AG10803 (cell line): ENCODE results near the gene ARHGDIA.

Source experiments
- DNase-seq: peaks from one replicate; pipeline ENCODE4 v3.0.0; 2010; ENCODE audit warnings: low read depth
- H3K4me3 ChIP-seq: 2 replicates; pipeline ENCODE4 v1.5.1; 2011; ENCODE audit warnings: mild to moderate bottlenecking, low read length, control low read depth
- CTCF ChIP-seq: conservative IDR thresholded peaks from 2 replicates; pipeline ENCODE4 v1.5.1; 2011; ENCODE audit warnings: mild to moderate bottlenecking, low read length, control low read depth, inconsistent platforms

ARHGDIA gene

GRCh38 chr17:81913394-81914102 is 42.4 kb upstream of the ARHGDIA start:
- H3K4me3 ChIP-seq, result no peak overlapping the region
- TF ChIP-seq CTCF, result no peak
- DNase-seq, result no peak

- no peak for TF ChIP-seq CTCF
- H3K4me3 ChIP-seq, result no peak overlapping the region
- no peak for DNase-seq
These were observed 41.5 kb upstream of the ARHGDIA start for GRCh38 chr17:81912441-81913309.

- no peak for DNase-seq
- TF ChIP-seq CTCF, result no peak
- no peak overlapping the region for H3K4me3 ChIP-seq
These were observed 40.8 kb upstream of the ARHGDIA start for GRCh38 chr17:81911969-81912368.

GRCh38 chr17:81911277-81911961 is 40.3 kb upstream of the ARHGDIA start, which contains the start of gene PCYT2:
Gene PCYT2, minus strand, starts transcription at chr17:81911399. Its CDS starts 44 bp downstream, at chr17:81911355.
- no peak for TF ChIP-seq CTCF
- DNase-seq, result peak; percentile 74
- H3K4me3 ChIP-seq, result peak within 1 kb of the TSS; percentile 72

- no peak for TF ChIP-seq CTCF
- peak overlapping the region; percentile 72 for H3K4me3 ChIP-seq
- DNase-seq, result no peak
These were observed 39.7 kb upstream of the ARHGDIA start for GRCh38 chr17:81910840-81911276.

- H3K4me3 ChIP-seq, result peak overlapping the region; percentile 72
- no peak for DNase-seq
- no peak for TF ChIP-seq CTCF
These were observed 39.1 kb upstream of the ARHGDIA start for GRCh38 chr17:81909966-81910839.
